ENCODE measurements around the gene CRYBB2. TPM values are rescaled to one million over a fixed set of nuclear protein-coding genes. Genes with fewer than 3 reads are reported as not detected.
"Not testable (repeated sequence)": the region's sequence is repeated elsewhere in the genome, so short reads cannot be mapped to it uniquely, and the experiment has no call there.

CRYBB2 gene
- total RNA-seq, 1 experiment from 2014 or later, result not detected

- not testable (repeated sequence) for H2BK5ac ChIP-seq (ENCODE audit: insufficient read length, low read length); H2BK15ac ChIP-seq (ENCODE audit: low read depth, low read length); H3K23ac ChIP-seq (ENCODE audit: insufficient read length, low read depth, low read length); H3K4me2 ChIP-seq (ENCODE audit: insufficient read depth, insufficient read length, low read length); H3K9me3 Mint-ChIP-seq; H2BK20ac ChIP-seq (ENCODE audit: low read depth, low read length, poor library complexity, severe bottlenecking); H2BK12ac ChIP-seq (ENCODE audit: insufficient read length, low read depth, low read length); H2AK5ac ChIP-seq (ENCODE audit: insufficient read length, low read length); H4K5ac ChIP-seq (ENCODE audit: insufficient read length, low read depth, low read length); H3K36me3 Mint-ChIP-seq (ENCODE audit: insufficient read depth in 1 of 3, low read depth in 3 of 3); H3K9ac ChIP-seq (ENCODE audit: extremely low read depth, insufficient read length, low read length); H4K8ac ChIP-seq (replicated peaks; ENCODE audit: insufficient read length, low read depth, low read length); H3K14ac ChIP-seq (ENCODE audit: insufficient read depth, low read length); DNase-seq; H3K4me1 ChIP-seq (ENCODE audit: insufficient read depth, low read length); H3K4me3 Mint-ChIP-seq; H3K27ac ChIP-seq (ENCODE audit: insufficient read length, low read depth, low read length); H3K79me1 ChIP-seq (ENCODE audit: insufficient read depth, low read depth, low read length, poor library complexity, severe bottlenecking); H2AFZ ChIP-seq (ENCODE audit: low read length); H3K27ac Mint-ChIP-seq; H3T11ph ChIP-seq (ENCODE audit: low read length); H3K56ac ChIP-seq (ENCODE audit: insufficient read length, low read depth, low read length); H4K91ac ChIP-seq (ENCODE audit: insufficient read length, low read depth, low read length); H3K18ac ChIP-seq (ENCODE audit: insufficient read length, low read depth, low read length); H3K79me2 ChIP-seq (ENCODE audit: insufficient read depth, low read length); H3K9me3 ChIP-seq (ENCODE audit: control insufficient read depth, low read depth, low read length); H4K20me1 ChIP-seq (ENCODE audit: control insufficient read depth, insufficient read depth, insufficient read length); H2BK120ac ChIP-seq (ENCODE audit: low read depth, low read length, poor library complexity, severe bottlenecking); H3K4ac ChIP-seq (ENCODE audit: low read depth, low read length)
- peaks cover 12% of the 10 kb centered on the region; the same call in 1 of the 2 replicates for H3K27me3 ChIP-seq (ENCODE audit: insufficient read depth, low read length)
- H3K4me1 Mint-ChIP-seq, result peaks cover 19 to 33% of the 10 kb centered on the region in 2 experiments
- peaks cover 86% of the 10 kb centered on the region for H3K27me3 Mint-ChIP-seq (ENCODE audit: low read depth)
- no CpG with 5 or more reads among the region's 2 CpGs for WGBS (ENCODE audit: extremely low coverage, insufficient read length, low lambda C conversion rate)
- peaks cover 12% of the 10 kb centered on the region for H3K23me2 ChIP-seq (ENCODE audit: insufficient read length, low read depth, low read length, poor library complexity, severe bottlenecking)
These were observed 60.7 kb downstream of the CRYBB2 start for GRCh38 chr22:25280118-25280517.

Other genes with a start within 250 kb of the CRYBB2 start
- gene CRYBB3, start 19.8 kb upstream of the CRYBB2 start, total RNA-seq (2021), result 0.39 and 0.53 TPM in 2 replicates

Measured in H9 (cell line).